Measurements from ENCODE around the gene HS2ST1.

Gene HS2ST1

GRCh38 chr1:86998280-86998679 is 83.8 kb downstream of the HS2ST1 start:
- Histone ChIP-seq H3K4me1 (ENCODE audit: insufficient read depth, low read length, poor library complexity, severe bottlenecking) (peaks cover 24% of the 10 kb centered on the region), H4K20me1 (ENCODE audit: insufficient read depth, low read length, poor library complexity, severe bottlenecking) (no peaks in the 10 kb centered on the region), H3K4me3 (ENCODE audit: low read length, poor library complexity, severe bottlenecking) (no peak overlapping the region), H3F3A (ENCODE audit: low read depth) (no peaks in the 10 kb centered on the region), H3K27me3 (ENCODE audit: insufficient read depth, low read length, poor library complexity, severe bottlenecking) (no peaks in the 10 kb centered on the region), H3K79me2 (ENCODE audit: insufficient read depth, low read length) (peaks cover 9% of the 10 kb centered on the region), H3K4me2 (ENCODE audit: low read depth, low read length, poor library complexity, severe bottlenecking) (no peak overlapping the region), H3K9me2 (replicated peaks; ENCODE audit: low read depth, low read length) (no peaks in the 10 kb centered on the region), H3K9me3 (ENCODE audit: insufficient read depth, low read depth, low read length) (no peaks in the 10 kb centered on the region), H3K9ac (ENCODE audit: low read depth, low read length, poor library complexity, severe bottlenecking) (no peak overlapping the region), H3K36me3 (ENCODE audit: insufficient read depth, low read length) (no peaks in the 10 kb centered on the region), H2AFZ (ENCODE audit: low read length) (no peak overlapping the region)
- TF ChIP-seq CTCF (conservative IDR thresholded peaks at IDR 0.05; ENCODE audit: low read length) (no peak), EZH2phosphoT487 (IDR thresholded peaks at IDR 0.05; ENCODE audit: borderline replicate concordance) (no peak)

DNA sequence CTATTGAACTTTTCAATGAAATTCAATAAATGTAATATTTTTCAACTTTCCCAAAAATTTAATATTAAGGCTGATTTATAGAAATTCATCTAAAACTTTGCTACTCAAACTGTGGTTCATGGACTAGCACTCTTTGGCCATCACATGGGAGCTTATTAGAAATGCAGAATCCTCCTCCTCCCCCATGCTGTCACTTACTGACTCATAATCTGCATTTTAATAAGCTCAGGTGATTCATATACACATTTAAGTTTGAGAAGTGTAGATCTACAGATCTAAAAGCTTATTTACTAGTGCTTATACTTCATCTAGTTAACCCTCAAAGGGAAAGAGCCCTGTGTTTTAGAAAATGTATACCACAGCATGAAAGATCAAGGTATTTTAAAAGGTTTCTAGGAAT is 84.3 kb downstream of the HS2ST1 start:
- no peak overlapping the region for H3K4me3 ChIP-seq (ENCODE audit: low read length, poor library complexity, severe bottlenecking)
- no peaks in the 10 kb centered on the region for H4K20me1 ChIP-seq (ENCODE audit: insufficient read depth, low read length, poor library complexity, severe bottlenecking)
- peaks cover 9% of the 10 kb centered on the region for H3K79me2 ChIP-seq (ENCODE audit: insufficient read depth, low read length)
- no peak overlapping the region for H3K9ac ChIP-seq (ENCODE audit: low read depth, low read length, poor library complexity, severe bottlenecking)
- H3K36me3 ChIP-seq (ENCODE audit: insufficient read depth, low read length) = no peaks in the 10 kb centered on the region
- H3K4me2 ChIP-seq (ENCODE audit: low read depth, low read length, poor library complexity, severe bottlenecking) = no peak overlapping the region
- H3K9me3 ChIP-seq (ENCODE audit: insufficient read depth, low read depth, low read length) = no peaks in the 10 kb centered on the region
- peaks cover 20% of the 10 kb centered on the region for H3K4me1 ChIP-seq (ENCODE audit: insufficient read depth, low read length, poor library complexity, severe bottlenecking)
- no peaks in the 10 kb centered on the region for H3K9me2 ChIP-seq (replicated peaks; ENCODE audit: low read depth, low read length)
- no peaks in the 10 kb centered on the region for H3F3A ChIP-seq (ENCODE audit: low read depth)
- H2AFZ ChIP-seq (ENCODE audit: low read length) = no peak overlapping the region
- H3K27me3 ChIP-seq (ENCODE audit: insufficient read depth, low read length, poor library complexity, severe bottlenecking) = no peaks in the 10 kb centered on the region
- TF ChIP-seq CTCF (conservative IDR thresholded peaks at IDR 0.05; ENCODE audit: low read length) = no peak
- no peak for TF ChIP-seq EZH2phosphoT487 (IDR thresholded peaks at IDR 0.05; ENCODE audit: borderline replicate concordance)

- Histone ChIP-seq H3K4me1 (ENCODE audit: insufficient read depth, low read length, poor library complexity, severe bottlenecking) (peaks cover 17% of the 10 kb centered on the region), H3K9me3 (ENCODE audit: insufficient read depth, low read depth, low read length) (no peaks in the 10 kb centered on the region), H3K79me2 (ENCODE audit: insufficient read depth, low read length) (peaks cover 4% of the 10 kb centered on the region; the same call in 1 of the 2 replicates), H2AFZ (ENCODE audit: low read length) (no peak overlapping the region), H3K9me2 (replicated peaks; ENCODE audit: low read depth, low read length) (no peaks in the 10 kb centered on the region), H3K9ac (ENCODE audit: low read depth, low read length, poor library complexity, severe bottlenecking) (no peak overlapping the region), H3F3A (ENCODE audit: low read depth) (no peaks in the 10 kb centered on the region), H4K20me1 (ENCODE audit: insufficient read depth, low read length, poor library complexity, severe bottlenecking) (no peaks in the 10 kb centered on the region), H3K4me3 (ENCODE audit: low read length, poor library complexity, severe bottlenecking) (no peak overlapping the region), H3K36me3 (ENCODE audit: insufficient read depth, low read length) (no peaks in the 10 kb centered on the region), H3K4me2 (ENCODE audit: low read depth, low read length, poor library complexity, severe bottlenecking) (no peak overlapping the region), H3K27me3 (ENCODE audit: insufficient read depth, low read length, poor library complexity, severe bottlenecking) (no peaks in the 10 kb centered on the region)
- TF ChIP-seq CTCF (conservative IDR thresholded peaks at IDR 0.05; ENCODE audit: low read length) (no peak), EZH2phosphoT487 (IDR thresholded peaks at IDR 0.05; ENCODE audit: borderline replicate concordance) (no peak)
Observed at GRCh38 chr1:87000460-87000859, 86.0 kb downstream of the HS2ST1 start.
